Measurements from ENCODE around the gene FOXL3. TPM values are rescaled to one million over a fixed set of nuclear protein-coding genes. Genes with fewer than 3 reads are reported as not detected.

The FOXL3 gene
- total and polyA plus RNA-seq, 4 donors: not detected

GRCh38 chr7:278081-278480, 11.9 kb upstream of the FOXL3 start:
- Histone ChIP-seq H3K36me3 (ENCODE audit: control insufficient read depth in 1 of 2, insufficient read depth in 2 of 2, low read length in 1 of 2) (no peaks in the 10 kb centered on the region), H3K27ac (ENCODE audit: low read depth in 1 of 2, low read length in 2 of 2) (no peak overlapping the region), H3K27me3 (ENCODE audit: control insufficient read depth in 1 of 2, insufficient read depth in 2 of 2, low read length in 1 of 2) (no peaks in the 10 kb centered on the region), H3K4me1 (ENCODE audit: control insufficient read depth in 1 of 2, insufficient read depth in 2 of 2, low read length in 2 of 2) (no peaks in the 10 kb centered on the region), H3K9me3 (ENCODE audit: control insufficient read depth, low read length) (no peaks in the 10 kb centered on the region), H3K4me3 (ENCODE audit: low read length in 2 of 2) (no peak overlapping the region)
- ATAC-seq (ENCODE audit: low FRiP score): no peak
- 81 to 89% methylated on average over 5 of the region's 5 CpGs for WGBS, 2 donors
- intact Hi-C loops (cut with DNase I): no loop called here
- DNase-seq: peak in 1 of 2 donors; percentile 48

GRCh38 chr7:279821-280220, 10.1 kb upstream of the FOXL3 start:
- Histone ChIP-seq H3K4me3 (ENCODE audit: low read length in 2 of 2) (no peak overlapping the region), H3K4me1 (ENCODE audit: control insufficient read depth in 1 of 2, insufficient read depth in 2 of 2, low read length in 2 of 2) (no peaks in the 10 kb centered on the region), H3K27ac (ENCODE audit: low read depth in 1 of 2, low read length in 2 of 2) (no peak overlapping the region), H3K9me3 (ENCODE audit: control insufficient read depth, low read length) (no peaks in the 10 kb centered on the region), H3K27me3 (ENCODE audit: control insufficient read depth in 1 of 2, insufficient read depth in 2 of 2, low read length in 1 of 2) (no peaks in the 10 kb centered on the region), H3K36me3 (ENCODE audit: control insufficient read depth in 1 of 2, insufficient read depth in 2 of 2, low read length in 1 of 2) (no peaks in the 10 kb centered on the region)
- 76 to 84% methylated on average over 10 of the region's 10 CpGs for WGBS, 2 donors
- no peak for ATAC-seq (ENCODE audit: low FRiP score)
- peak in 1 of 2 donors; percentile 42 for DNase-seq
- intact Hi-C loops (cut with DNase I): no loop called here

DNA sequence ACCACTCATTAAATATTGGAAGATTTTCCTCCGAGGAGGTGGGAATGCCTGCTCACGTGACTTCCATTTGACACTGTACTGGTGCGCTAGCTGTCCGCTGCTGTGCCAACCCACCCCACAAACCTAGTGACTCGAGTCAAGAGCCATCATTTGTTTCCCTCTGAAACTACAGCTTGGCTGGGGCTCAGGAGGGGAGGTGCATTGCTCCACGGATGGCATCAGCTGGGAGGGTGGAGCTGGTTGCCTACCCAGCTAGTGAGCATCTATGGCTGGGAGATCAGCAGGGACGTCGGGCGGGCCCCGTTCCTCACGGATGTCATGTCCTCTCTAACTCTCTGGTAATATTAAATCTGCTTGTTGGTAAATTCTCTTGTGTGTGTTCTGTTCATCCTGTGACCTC, 9.5 kb upstream of the FOXL3 start:
- Histone ChIP-seq H3K4me1 (ENCODE audit: control insufficient read depth in 1 of 2, insufficient read depth in 2 of 2, low read length in 2 of 2) (no peaks in the 10 kb centered on the region), H3K27ac (ENCODE audit: low read depth in 1 of 2, low read length in 2 of 2) (no peak overlapping the region), H3K27me3 (ENCODE audit: control insufficient read depth in 1 of 2, insufficient read depth in 2 of 2, low read length in 1 of 2) (no peaks in the 10 kb centered on the region), H3K9me3 (ENCODE audit: control insufficient read depth, low read length) (no peaks in the 10 kb centered on the region), H3K36me3 (ENCODE audit: control insufficient read depth in 1 of 2, insufficient read depth in 2 of 2, low read length in 1 of 2) (no peaks in the 10 kb centered on the region), H3K4me3 (ENCODE audit: low read length in 2 of 2) (no peak overlapping the region)
- WGBS, 2 donors: 61 to 69% methylated on average over 11 of the region's 11 CpGs
- intact Hi-C loops (cut with DNase I): no loop called here
- DNase-seq (peak in 1 of 2 donors; percentile 50), ATAC-seq (ENCODE audit: low FRiP score) (no peak)

DNA sequence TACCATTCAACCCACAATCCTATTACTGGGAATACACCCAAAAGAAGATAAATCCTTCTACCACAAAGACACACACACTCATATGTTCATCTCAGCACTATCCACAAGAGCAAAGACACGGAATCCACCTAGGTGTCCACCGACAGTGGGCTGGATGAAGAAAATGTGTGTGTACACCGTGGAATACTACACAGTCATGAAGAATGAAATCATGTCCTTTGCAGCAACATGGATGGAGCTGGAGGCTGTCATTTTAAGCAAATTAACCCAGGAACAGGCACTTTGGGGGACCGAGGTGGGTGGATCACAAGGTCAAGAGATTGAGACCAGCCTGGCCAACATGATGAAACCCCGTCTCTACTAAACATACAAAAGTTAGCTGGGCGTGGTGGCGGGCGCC, 8.3 kb upstream of the FOXL3 start:
- Histone ChIP-seq H3K9me3 (ENCODE audit: control insufficient read depth, low read length) (no peaks in the 10 kb centered on the region), H3K27me3 (ENCODE audit: control insufficient read depth in 1 of 2, insufficient read depth in 2 of 2, low read length in 1 of 2) (no peaks in the 10 kb centered on the region), H3K36me3 (ENCODE audit: control insufficient read depth in 1 of 2, insufficient read depth in 2 of 2, low read length in 1 of 2) (no peaks in the 10 kb centered on the region), H3K27ac (ENCODE audit: low read depth in 1 of 2, low read length in 2 of 2) (no peak overlapping the region), H3K4me1 (ENCODE audit: control insufficient read depth in 1 of 2, insufficient read depth in 2 of 2, low read length in 2 of 2) (no peaks in the 10 kb centered on the region), H3K4me3 (ENCODE audit: low read length in 2 of 2) (no peak overlapping the region)
- no peak for ATAC-seq (ENCODE audit: low FRiP score)
- WGBS, 2 donors: 93 to 96% methylated on average over 8 of the region's 8 CpGs
- DNase-seq: peak in 1 of 2 donors; percentile 14
- intact Hi-C loops (cut with DNase I): no loop called here

GRCh38 chr7:282621-283020, 7.3 kb upstream of the FOXL3 start:
- no peak for ATAC-seq (ENCODE audit: low FRiP score)
- intact Hi-C loops (cut with DNase I): no loop called here
- 92 to 93% methylated on average over 25 of the region's 25 CpGs for WGBS, 2 donors
- Histone ChIP-seq H3K4me1 (ENCODE audit: control insufficient read depth in 1 of 2, insufficient read depth in 2 of 2, low read length in 2 of 2) (no peaks in the 10 kb centered on the region), H3K9me3 (ENCODE audit: control insufficient read depth, low read length) (no peaks in the 10 kb centered on the region), H3K27ac (ENCODE audit: low read depth in 1 of 2, low read length in 2 of 2) (no peak overlapping the region), H3K36me3 (ENCODE audit: control insufficient read depth in 1 of 2, insufficient read depth in 2 of 2, low read length in 1 of 2) (no peaks in the 10 kb centered on the region), H3K27me3 (ENCODE audit: control insufficient read depth in 1 of 2, insufficient read depth in 2 of 2, low read length in 1 of 2) (no peaks in the 10 kb centered on the region), H3K4me3 (ENCODE audit: low read length in 2 of 2) (no peak overlapping the region)
- DNase-seq: peak in 1 of 2 donors; percentile 67

GRCh38 chr7:284762-285722, 4.9 kb upstream of the FOXL3 start:
- WGBS, 2 donors: 72 to 74% methylated on average over 37 of the region's 37 CpGs
- Histone ChIP-seq H3K36me3 (ENCODE audit: control insufficient read depth in 1 of 2, insufficient read depth in 2 of 2, low read length in 1 of 2) (no peaks in the 10 kb centered on the region), H3K27ac (ENCODE audit: low read depth in 1 of 2, low read length in 2 of 2) (no peak overlapping the region), H3K4me3 (ENCODE audit: low read length in 2 of 2) (no peak overlapping the region), H3K9me3 (ENCODE audit: control insufficient read depth, low read length) (no peaks in the 10 kb centered on the region), H3K27me3 (ENCODE audit: control insufficient read depth in 1 of 2, insufficient read depth in 2 of 2, low read length in 1 of 2) (no peaks in the 10 kb centered on the region), H3K4me1 (ENCODE audit: control insufficient read depth in 1 of 2, insufficient read depth in 2 of 2, low read length in 2 of 2) (no peaks in the 10 kb centered on the region)
- intact Hi-C loops (cut with DNase I): no loop called here
- no peak for ATAC-seq (ENCODE audit: low FRiP score)
- peak in 1 of 2 donors; percentile 59 for DNase-seq

GRCh38 chr7:285731-286130, 4.2 kb upstream of the FOXL3 start:
- Histone ChIP-seq H3K4me3 (ENCODE audit: low read length in 2 of 2) (no peak overlapping the region), H3K9me3 (ENCODE audit: control insufficient read depth, low read length) (no peaks in the 10 kb centered on the region), H3K27me3 (ENCODE audit: control insufficient read depth in 1 of 2, insufficient read depth in 2 of 2, low read length in 1 of 2) (no peaks in the 10 kb centered on the region), H3K27ac (ENCODE audit: low read depth in 1 of 2, low read length in 2 of 2) (no peak overlapping the region), H3K36me3 (ENCODE audit: control insufficient read depth in 1 of 2, insufficient read depth in 2 of 2, low read length in 1 of 2) (no peaks in the 10 kb centered on the region), H3K4me1 (ENCODE audit: control insufficient read depth in 1 of 2, insufficient read depth in 2 of 2, low read length in 2 of 2) (no peaks in the 10 kb centered on the region)
- intact Hi-C loops (cut with DNase I): no loop called here
- 85 to 87% methylated on average over 16 of the region's 16 CpGs for WGBS, 2 donors
- DNase-seq (peak in 1 of 2 donors; percentile 51), ATAC-seq (ENCODE audit: low FRiP score) (no peak)

DNA sequence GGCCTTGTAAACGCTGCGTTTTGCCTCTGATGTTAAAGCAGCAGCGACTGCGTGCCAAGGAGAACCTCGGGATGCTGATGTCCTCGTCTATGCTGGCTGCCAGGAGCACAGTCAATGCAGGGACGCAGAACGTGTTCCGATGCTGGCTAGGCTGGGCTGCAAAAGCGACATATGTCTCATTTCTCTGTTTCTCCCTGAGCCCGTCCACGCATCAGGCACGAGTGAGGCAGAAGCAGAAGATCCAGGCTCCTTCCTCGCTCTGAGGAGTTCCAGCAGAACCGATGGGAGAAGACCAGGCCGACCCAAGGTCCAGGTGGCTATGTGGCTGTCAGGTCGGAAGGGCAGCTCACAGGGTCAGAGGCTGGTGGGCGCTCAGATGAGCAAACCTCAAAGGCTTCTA, 3.7 kb upstream of the FOXL3 start:
- Histone ChIP-seq H3K36me3 (ENCODE audit: control insufficient read depth in 1 of 2, insufficient read depth in 2 of 2, low read length in 1 of 2) (no peaks in the 10 kb centered on the region), H3K27me3 (ENCODE audit: control insufficient read depth in 1 of 2, insufficient read depth in 2 of 2, low read length in 1 of 2) (no peaks in the 10 kb centered on the region), H3K27ac (ENCODE audit: low read depth in 1 of 2, low read length in 2 of 2) (no peak overlapping the region), H3K4me1 (ENCODE audit: control insufficient read depth in 1 of 2, insufficient read depth in 2 of 2, low read length in 2 of 2) (no peaks in the 10 kb centered on the region), H3K4me3 (ENCODE audit: low read length in 2 of 2) (no peak overlapping the region), H3K9me3 (ENCODE audit: control insufficient read depth, low read length) (no peaks in the 10 kb centered on the region)
- no peak for ATAC-seq (ENCODE audit: low FRiP score)
- peak in 1 of 2 donors; percentile 53 for DNase-seq
- 90 to 93% methylated on average over 18 of the region's 18 CpGs for WGBS, 2 donors
- intact Hi-C loops (cut with DNase I): no loop called here

- H3K4me3 ChIP-seq (ENCODE audit: low read length in 2 of 2): no peak overlapping the region
- no peak overlapping the region for H3K27ac ChIP-seq (ENCODE audit: low read depth in 1 of 2, low read length in 2 of 2)
- peak in 1 of 2 donors; percentile 72 for DNase-seq
- no peaks in the 10 kb centered on the region for H3K4me1 ChIP-seq (ENCODE audit: control insufficient read depth in 1 of 2, insufficient read depth in 2 of 2, low read length in 2 of 2)
- no peaks in the 10 kb centered on the region for H3K36me3 ChIP-seq (ENCODE audit: control insufficient read depth in 1 of 2, insufficient read depth in 2 of 2, low read length in 1 of 2)
- intact Hi-C loops (cut with DNase I): no loop called here
- no peak for ATAC-seq (ENCODE audit: low FRiP score)
- H3K27me3 ChIP-seq (ENCODE audit: control insufficient read depth in 1 of 2, insufficient read depth in 2 of 2, low read length in 1 of 2): no peaks in the 10 kb centered on the region
- 76 to 83% methylated on average over 14 of the region's 14 CpGs for WGBS, 2 donors
- no peaks in the 10 kb centered on the region for H3K9me3 ChIP-seq (ENCODE audit: control insufficient read depth, low read length)
Observed at GRCh38 chr7:288671-289101, 1.3 kb upstream of the FOXL3 start.
